NCI-H2029 (cell line): ENCODE data around the gene GALNT17.

Experiments used
- DNase-seq: peaks from one replicate; lab custom pipeline; 2025; lab: John Stamatoyannopoulos, UW

Gene GALNT17

DNA sequence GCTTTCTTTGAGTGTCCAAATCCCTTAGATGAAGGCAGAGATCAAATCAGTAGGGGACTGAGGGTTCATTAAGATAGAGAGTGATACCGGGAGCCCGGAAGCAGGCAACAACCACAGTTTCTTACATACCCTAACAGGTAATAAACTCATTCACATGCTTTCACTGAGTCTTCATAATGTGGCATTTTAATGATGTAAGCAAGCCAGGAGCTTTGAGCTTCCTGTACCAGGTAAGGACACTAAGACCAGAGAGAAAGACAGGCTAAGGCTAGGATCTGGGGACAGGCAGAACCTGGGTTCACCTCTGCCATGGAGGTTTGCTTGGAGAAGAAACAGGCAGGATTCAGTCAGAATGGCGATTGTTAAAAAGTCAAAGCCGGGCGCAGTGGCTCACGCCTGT is 618.3 kb downstream of the GALNT17 start:
- no peak for DNase-seq

DNA sequence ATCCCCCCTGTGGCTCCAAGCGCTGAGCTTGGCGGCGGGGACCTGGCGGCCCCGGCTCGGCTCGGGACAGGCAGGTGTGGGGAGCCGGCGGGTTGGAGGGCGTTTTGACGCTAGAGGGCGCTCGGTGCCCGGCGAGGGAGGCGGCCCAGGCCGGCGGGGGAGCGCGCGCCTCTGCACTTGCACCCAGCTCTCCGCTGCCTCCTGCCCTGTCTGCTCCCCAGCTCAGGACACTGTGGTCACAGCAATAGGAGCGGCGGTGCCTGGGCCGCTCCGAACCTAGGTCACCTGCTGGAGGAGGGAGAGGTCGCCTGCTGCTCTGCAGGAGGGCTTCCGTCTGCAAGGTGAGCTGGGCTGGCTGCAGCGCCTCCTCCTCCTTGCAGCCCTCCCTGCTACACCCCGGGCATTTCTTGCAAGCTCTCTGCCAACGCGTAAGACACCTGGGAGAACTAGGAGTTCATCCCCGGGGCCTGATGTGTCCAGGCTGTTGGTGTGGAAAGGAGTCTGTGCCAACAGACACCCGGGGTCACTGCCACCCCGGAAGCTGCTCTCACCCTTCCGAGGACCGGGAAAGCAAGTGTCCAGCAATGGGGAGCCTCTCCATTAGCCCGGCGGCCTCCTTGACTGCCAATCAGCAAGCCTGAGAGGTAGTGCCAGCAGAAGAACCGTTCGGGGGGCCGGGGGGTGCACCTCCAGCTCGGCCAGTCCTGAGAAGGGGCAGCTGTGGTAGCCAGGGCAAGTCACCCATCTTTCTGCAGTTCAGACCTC is 620.4 kb downstream of the GALNT17 start:
- peak; percentile 38 for DNase-seq

DNA sequence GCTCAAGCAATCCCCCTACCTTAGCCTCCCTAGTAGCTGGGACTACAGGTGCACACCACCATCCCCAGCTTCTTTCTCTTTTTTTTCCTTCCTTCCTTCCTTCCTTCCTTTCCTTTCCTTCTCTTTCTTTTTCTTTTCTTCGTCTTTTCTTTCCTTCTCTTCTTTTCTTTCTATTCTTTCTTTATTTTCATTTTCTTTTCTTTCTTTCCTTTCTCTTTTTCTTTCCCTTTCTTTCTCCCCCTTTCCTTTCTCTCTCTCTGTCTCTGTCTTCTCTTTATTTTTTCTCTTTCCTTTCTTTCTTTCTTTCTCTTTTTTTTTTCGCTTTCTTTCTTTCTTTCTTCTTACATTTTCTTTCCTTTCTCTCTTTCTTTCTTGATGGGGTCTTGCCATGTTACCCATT is 621.3 kb downstream of the GALNT17 start:
- DNase-seq: no peak

DNA sequence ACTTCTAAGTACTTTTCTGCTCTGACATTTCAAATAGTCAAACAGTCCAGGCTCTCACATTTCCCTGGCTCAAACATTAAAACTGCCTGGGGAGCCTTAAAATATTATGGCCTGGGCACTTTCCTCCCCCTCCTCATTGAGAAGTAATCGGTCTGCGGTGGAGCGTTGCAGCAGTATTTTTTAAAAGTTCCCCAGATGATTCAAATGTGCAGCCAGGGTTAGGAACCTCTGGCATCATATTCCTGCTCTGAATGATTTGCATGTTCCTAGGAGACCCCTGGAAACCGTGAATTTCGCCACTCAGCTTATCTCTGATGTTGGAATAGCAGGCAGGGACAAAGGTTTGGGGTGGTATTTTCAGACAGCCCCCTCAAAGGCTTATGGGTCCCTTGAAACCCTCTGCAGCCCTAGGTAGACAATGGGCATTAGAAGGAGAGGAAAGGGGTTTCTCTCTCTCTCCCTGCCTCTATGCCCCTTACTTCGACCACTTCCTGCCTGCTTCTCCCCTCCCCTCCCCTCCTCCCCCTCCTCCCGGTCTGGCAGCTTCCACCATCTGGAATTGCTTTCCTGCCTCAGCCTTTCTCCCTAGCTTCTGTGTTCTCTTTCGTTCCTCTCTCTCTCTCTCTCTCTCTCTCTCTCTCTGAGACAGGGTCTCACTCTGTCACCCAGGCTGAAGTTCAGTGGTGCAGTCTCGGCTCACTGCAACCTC is 622.2 kb downstream of the GALNT17 start:
- DNase-seq: no peak

DNA sequence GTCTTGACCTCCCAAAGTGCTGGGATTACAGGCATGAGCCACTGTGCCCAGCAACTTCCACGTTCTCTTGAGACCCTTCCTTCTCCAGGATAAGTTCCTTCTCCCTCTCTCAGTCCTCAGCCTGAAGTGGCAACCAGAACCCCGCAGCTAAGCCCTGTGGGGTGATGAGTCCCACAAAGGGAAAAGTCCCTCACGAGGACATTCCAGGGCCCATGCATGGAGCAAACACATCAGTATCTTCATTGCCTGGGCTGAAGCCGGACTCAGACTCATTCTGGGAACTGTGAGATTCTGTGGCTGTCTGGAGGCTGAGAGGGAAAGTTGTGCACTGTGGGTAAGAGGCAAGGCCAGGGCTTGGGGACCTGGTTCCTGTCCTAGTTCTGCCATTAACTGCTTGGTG is 622.9 kb downstream of the GALNT17 start:
- DNase-seq: no peak

DNA sequence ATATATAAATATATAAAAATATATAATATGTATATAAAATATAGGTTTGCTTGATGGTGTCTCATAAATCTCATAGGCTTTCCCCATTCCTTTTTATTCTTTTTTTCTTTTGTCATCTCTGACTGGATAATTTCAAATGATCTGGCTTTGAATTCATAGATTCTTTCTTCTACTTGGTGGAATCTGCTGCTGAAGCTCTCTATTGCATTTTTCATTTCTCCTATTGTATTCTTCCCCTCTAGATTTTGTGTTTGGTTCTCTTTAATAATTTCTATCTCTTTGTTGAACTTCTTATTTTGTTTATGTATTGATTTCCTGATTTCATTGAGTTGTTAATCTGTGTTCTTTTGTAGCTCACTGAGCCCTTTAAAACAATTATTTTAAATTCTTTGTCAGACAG is 629.4 kb downstream of the GALNT17 start:
- no peak for DNase-seq
